SKM-1 (cell line): ENCODE results near the gene SCYGR7.
"Not testable (repeated sequence)": the region's sequence is repeated elsewhere in the genome, so short reads cannot be mapped to it uniquely, and the experiment has no call there.

Source experiments
- DNase-seq: peaks from one replicate; lab custom pipeline; 2025; ENCODE audit not compliant: unreplicated experiment; lab: John Stamatoyannopoulos, UW

The SCYGR7 gene

DNA sequence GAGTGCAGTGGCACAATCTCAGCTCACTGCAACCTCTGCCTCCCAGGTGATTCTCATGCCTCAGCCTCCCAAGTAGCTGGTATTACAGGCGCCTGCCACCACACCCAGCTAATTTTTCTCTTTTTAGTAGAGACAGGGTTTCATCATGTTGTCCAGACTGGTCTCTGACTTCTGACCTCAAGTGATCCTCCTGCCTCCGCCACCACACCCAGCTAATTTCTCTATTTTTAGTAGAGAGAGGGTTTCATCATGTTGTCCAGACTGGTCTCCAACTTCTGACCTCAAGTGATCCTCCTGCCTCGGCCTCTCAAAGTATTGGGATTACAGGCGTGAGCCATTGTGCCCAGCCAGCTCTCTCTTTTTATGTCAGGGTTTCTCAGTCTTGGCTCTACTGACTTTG lies 28.1 kb downstream of the SCYGR7 start:
- DNase-seq: not testable (repeated sequence)

DNA sequence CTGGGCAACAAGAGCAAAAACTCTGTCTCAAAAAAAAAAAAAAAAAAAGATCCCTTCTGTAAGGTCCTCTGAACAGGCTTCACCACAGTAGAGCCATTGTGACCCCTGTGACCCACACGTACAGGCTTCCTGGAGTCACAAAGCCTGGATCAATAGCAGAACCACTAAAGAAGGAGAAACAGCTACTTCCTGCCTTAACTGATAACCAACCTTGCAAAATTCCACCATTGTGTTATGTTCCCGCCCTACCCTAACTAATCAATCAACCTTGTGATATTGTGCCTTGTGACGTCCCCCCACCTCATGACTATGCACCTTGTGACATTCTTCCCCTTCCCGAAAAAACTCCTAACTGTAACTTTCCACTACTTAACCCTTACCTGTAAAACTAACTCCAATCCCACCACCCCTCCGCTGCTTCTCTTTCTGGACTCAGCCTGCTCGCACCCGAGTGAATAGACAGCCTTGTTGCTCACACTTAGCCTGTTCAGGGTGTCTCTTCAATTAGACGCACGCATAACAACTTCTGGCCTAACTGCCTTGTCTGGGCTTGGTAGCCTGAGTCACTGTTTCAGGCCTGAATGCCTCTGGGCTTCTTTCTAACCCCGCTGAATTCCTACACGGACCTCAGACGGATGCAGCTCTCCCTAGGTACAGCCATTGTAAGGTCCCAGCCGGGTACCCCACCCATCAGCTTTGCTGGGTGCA lies 31.4 kb downstream of the SCYGR7 start:
- no peak for DNase-seq

DNA sequence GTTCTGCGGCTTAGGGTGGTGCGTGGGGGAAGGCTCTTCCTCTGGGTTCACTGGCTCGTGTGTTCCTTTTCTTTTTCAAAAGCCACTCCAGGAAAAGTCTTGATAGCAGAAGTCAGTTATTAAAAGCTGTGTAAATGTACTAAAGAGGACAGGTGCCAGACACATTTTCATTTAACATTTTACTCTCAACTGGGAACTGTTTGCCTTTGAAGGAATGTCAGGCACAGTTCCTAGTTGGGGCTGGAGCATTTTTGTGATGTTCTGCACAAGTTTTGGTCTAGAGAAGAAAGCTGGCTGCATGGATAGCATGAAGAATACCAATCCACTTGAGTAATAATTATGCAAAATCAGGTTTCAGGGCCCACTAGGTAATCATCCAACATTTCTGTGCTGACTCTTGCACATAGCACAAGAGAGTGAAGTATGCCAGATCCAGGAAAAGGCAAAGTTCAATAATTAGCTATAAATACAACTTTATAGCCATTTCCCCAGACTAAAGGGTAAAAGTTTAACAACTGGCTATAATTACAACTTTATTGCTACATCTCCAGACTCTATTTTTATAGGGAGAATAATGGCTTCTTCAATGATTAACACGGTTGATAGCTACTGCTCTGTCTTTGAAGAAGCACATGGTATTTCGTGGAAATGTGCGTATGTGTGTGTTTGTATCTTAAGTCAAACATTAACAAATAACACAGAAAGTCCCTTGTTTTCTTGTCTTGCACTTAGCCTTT lies 33.8 kb downstream of the SCYGR7 start:
- DNase-seq: no peak

GRCh38 chr2:227765788-227766372 lies 37.7 kb downstream of the SCYGR7 start:
- no peak for DNase-seq

DNA sequence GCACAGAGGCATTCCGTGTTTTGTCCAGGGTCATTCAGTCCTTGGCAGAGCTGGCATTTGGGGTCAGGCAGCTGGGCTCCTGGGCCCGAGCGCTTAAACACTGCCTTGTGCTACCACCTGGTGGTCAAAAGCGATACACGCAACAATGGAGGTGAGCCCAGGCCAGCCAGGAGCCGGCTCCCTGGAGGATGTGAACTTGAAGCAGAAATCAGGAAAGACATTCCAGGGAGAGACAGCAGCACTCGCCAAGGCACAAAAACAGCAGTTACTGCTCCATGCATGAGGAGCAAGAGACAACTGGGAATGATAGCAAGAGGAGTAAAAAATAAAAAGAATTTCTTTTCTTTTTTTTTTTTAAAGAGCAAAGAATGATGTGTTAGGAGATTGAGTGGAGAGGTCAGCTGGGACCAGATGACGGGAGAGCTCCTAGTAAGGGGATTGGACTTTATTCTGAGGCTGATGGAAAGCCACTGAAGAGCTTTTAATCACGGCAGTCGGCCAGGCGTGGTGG lies 38.3 kb downstream of the SCYGR7 start:
- peak; percentile 81 for DNase-seq

DNA sequence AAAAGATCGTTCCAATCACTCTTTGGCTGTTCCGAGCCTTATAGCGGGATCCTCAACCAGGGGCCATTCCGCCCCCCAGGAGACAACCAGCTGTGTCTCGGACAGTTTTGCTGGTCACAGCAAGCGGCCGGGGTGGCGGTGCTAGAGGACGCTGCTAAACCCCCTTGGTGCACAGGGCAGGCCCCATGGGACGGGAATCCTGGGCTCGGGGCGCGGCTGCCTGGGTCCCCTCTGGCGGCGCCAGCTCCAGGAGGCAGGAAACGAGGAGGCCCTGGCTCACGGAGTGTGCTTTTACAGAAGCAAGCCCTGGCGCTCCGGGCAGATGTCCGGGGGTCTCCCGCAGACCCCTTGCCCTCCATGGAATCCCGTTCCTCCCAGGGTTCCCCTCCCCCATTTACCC lies 39.7 kb downstream of the SCYGR7 start:
- no peak for DNase-seq

DNA sequence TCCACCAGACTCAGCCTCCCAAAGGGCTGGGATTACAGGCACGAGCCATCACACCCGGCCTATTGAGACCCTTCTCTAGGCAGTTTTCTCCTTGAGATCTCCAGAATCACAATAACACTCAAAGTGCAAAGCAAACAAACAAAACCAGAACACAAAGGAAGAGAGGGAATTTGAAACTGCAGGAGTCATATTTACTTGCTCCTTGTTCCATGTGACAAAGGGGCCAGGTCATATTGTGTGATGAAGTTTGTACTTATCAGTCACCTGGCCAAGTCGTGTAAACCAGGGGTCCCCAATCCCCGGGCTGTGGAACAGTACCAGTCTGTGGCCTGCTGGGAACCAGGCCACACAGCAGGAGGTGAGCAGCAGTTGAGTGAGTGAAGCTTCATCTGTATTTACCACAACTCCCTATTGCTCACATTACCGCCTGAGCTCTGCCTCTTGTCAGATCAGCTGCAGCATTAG lies 44.1 kb downstream of the SCYGR7 start:
- no peak for DNase-seq

DNA sequence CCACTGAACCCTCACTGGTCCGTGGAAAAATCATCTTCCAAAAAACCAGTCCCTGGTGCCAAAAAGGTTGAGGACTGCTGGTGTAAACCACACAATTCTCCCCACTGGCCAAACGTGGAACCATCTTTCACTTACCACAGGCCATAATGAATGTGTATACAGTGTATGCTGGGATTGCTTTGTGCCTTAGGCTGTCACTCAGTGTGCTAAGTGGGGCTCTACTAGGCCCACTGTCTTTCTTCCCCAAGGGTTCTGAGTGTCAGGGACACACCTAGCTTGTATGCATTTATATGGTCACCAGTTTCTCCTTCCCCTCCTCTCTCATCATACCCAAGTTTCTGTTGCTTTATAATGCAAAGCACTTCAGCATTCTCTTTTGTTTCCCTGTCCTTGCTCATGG lies 44.8 kb downstream of the SCYGR7 start:
- DNase-seq: no peak

DNA sequence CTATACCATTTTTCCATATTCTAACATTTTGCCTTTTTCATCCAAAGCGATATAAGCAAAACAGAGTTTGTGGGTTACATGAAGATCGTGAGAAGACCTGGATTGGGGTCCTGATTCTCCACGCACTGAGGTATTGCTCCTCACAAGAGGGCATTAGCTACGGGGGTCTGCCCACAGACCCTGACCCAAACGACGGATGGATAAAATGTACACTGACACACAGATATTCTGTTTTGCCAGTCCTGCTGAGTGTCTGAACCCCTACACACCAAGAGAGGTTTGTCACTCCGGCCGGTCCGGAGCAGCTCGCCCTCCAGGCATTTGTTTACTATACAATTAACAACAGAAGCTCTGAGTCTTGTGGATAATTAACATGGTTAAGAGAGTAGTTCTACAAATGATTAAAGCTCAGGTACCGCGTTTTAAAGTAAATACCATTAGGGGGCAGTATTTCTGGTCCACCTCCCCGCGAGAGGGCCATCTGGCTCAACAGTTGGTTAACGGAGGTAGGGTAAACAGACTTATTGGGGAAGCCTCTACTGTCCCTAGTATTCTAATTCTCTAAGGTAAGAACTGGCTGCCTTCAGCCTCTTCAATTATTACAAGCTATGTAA lies 46.0 kb downstream of the SCYGR7 start:
- no peak for DNase-seq

DNA sequence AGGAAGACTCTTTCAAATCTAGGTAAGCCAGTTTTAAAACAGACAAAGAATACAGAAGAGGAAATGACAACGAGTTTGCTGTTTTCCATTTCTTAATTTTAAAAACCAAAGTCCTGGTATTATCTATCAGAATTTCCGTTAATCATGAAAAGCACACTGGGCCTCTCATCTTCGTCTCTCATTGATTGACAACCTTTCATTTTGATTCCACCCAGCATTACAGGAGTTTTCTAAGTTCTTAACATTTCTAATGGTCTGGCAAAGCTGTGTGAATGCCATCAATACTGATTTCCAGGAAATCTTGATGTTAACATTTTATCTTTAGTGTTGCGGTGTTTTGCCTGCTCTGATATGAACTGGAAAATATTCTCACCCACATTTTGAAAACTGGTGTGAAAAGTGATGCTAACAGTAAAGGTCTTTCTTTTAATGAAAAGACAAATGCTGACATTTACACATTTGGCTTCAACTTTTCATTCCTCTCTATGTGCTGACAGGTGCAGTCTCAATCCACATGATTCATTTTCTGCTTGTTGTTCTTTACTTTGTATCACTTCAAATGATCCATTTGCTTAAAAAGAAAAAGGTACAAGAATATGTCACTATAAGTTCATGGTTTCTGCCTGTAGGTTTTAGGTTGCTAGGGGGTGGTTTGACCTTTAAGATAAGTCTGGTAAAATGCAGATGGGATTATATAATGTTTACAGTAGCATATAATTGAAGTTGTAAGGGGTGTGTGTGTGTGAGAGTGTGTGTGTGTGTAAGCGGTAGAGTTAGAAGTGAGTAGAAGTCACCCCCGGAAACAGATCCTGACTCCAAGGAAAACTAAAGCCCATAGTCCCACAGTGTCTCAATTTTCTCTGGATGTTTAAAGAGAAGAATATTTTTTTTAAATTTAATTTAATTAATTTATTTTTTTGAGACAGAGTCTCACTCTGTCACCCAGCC lies 47.0 kb downstream of the SCYGR7 start:
- no peak for DNase-seq
